Bronchial epithelial cell (primary cell): Measurements from ENCODE around the gene POGLUT3. TPM values are rescaled to one million over a fixed set of nuclear protein-coding genes. Genes with fewer than 3 reads are reported as not detected.

Source experiments
- DNase-seq: peaks from one replicate; pipeline ENCODE4 v3.0.0-alpha.2; 2010; ENCODE audit warnings: low read depth
- FAIRE-seq: peaks from 2 replicates; lab custom pipeline; 2011; peaks lifted over from hg19 to GRCh38; lab: Jason Lieb, UNC
- H3K27me3 ChIP-seq: 2 replicates; pipeline ENCODE4 v1.5.1; 2011; ENCODE audit warnings: low read length; ENCODE audit not compliant: control insufficient read depth, insufficient read depth
- H3K36me3 ChIP-seq: 2 replicates; pipeline ENCODE4 v1.5.1; 2011; ENCODE audit warnings: low read length; ENCODE audit not compliant: control insufficient read depth, insufficient read depth
- H3K4me3 ChIP-seq: 2 replicates; pipeline ENCODE4 v1.5.1; 2011; ENCODE audit warnings: mild to moderate bottlenecking, low read depth, low read length, control low read depth
- CTCF ChIP-seq: IDR thresholded peaks from 2 replicates; pipeline ENCODE4 v1.5.1; 2011; ENCODE audit warnings: mild to moderate bottlenecking, moderate library complexity, low read length, control low read depth, inconsistent platforms; ENCODE audit not compliant: insufficient read depth, severe bottlenecking
- total RNA-seq: library from RNA; depleted of rRNA; stranded (reverse); fragments of >200 nt; gene quantifications from 2 replicates; pipeline ENCODE4 v1.2.1, GENCODE V29; 2014

POGLUT3 gene
- total RNA-seq, 1 donor from 2014 or later, result 2.9 TPM

- Histone ChIP-seq H3K27me3 (no peaks in the 10 kb centered on the region), H3K36me3 (peaks cover 1% of the 10 kb centered on the region), H3K4me3 (no peak overlapping the region)
- FAIRE-seq (no peak), DNase-seq (no peak)
- no peak for TF ChIP-seq CTCF
Measured at GRCh38 chr11:108512708-108513107, 14.5 kb upstream of the POGLUT3 start.

GRCh38 chr11:108511851-108512474 lies 13.8 kb upstream of the POGLUT3 start:
- peaks cover 1% of the 10 kb centered on the region for H3K36me3 ChIP-seq
- DNase-seq (peak; percentile 94), FAIRE-seq (no peak)
- no peaks in the 10 kb centered on the region for H3K27me3 ChIP-seq
- no peak overlapping the region for H3K4me3 ChIP-seq
- TF ChIP-seq CTCF, result no peak

GRCh38 chr11:108508653-108509593 lies 10.7 kb upstream of the POGLUT3 start:
- no peaks in the 10 kb centered on the region for H3K36me3 ChIP-seq
- FAIRE-seq, result no peak
- no peak for TF ChIP-seq CTCF

GRCh38 chr11:108501396-108501795 lies 3.2 kb upstream of the POGLUT3 start:
- H3K27me3 ChIP-seq, result no peaks in the 10 kb centered on the region
- FAIRE-seq (no peak), DNase-seq (no peak)
- no peak for TF ChIP-seq CTCF
- H3K36me3 ChIP-seq, result no peaks in the 10 kb centered on the region
- no peak overlapping the region for H3K4me3 ChIP-seq

More at GRCh38 chr11:108508653-108509593, 10.7 kb upstream of the POGLUT3 start:
- Histone ChIP-seq H3K4me3 (no peak overlapping the region), H3K27me3 (no peaks in the 10 kb centered on the region)
- DNase-seq, result no peak

GRCh38 chr11:108500721-108501120 lies 2.5 kb upstream of the POGLUT3 start:
- no peak for DNase-seq
- no peak for TF ChIP-seq CTCF
- Histone ChIP-seq H3K36me3 (no peaks in the 10 kb centered on the region), H3K4me3 (no peak overlapping the region), H3K27me3 (no peaks in the 10 kb centered on the region)
- FAIRE-seq, result no peak
